Tibial artery (tissue), 4 donors: ENCODE measurements around the gene TMEM207.

Source experiments
- DNase-seq, 2 donors: peaks; one replicate each; pipeline ENCODE4 v3.0.0-alpha.2; 2019
- H3K27ac ChIP-seq, 2 donors: fragments of 200-600 bp; sonication (generic) in 1 of 2; 1 replicate in 1 of 2; 2 replicates in 1 of 2; pipeline ENCODE4 v1.5.1; 2018 to 2019; ENCODE audit warnings: mild to moderate bottlenecking in 1 of 2
- H3K27me3 ChIP-seq, 2 donors: fragments of 200-600 bp; sonication (generic) in 1 of 2; one replicate each; pipeline versions ENCODE4 v1.5.1 to v1.6.0; 2016 to 2019
- H3K36me3 ChIP-seq, 3 donors: fragments of 200-600 bp; sonication (generic) in 2 of 3; one replicate each; pipeline ENCODE4 v1.5.1; 2016 to 2019; ENCODE audit warnings: mild to moderate bottlenecking in 2 of 3
- H3K4me1 ChIP-seq, 4 donors: fragments of 200-600 bp; sonication (generic) in 2 of 4; 1 replicate in 3 of 4; 2 replicates in 1 of 4; pipeline ENCODE4 v1.5.1; 2016 to 2019
- H3K4me3 ChIP-seq, 2 donors: fragments of 200-600 bp; sonication (generic) in 1 of 2; 1 replicate in 1 of 2; 2 replicates in 1 of 2; pipeline ENCODE4 v1.5.1; 2018 to 2019; ENCODE audit warnings: mild to moderate bottlenecking in 2 of 2
- H3K9me3 ChIP-seq, 3 donors: fragments of 200-600 bp; sonication (generic) in 1 of 3; one replicate each; pipeline ENCODE4 v1.5.1; 2016 to 2019
- CTCF ChIP-seq, 2 experiments: fragments of 200-600 bp in 1 of 2; fragments of 450-650 bp in 1 of 2; IDR thresholded peaks; one replicate each; pipeline ENCODE4 v1.5.1; 2017 to 2019; ENCODE audit warnings: antibody characterized with exemption in 2 of 2, mild to moderate bottlenecking in 1 of 2, moderate library complexity in 1 of 2
- intact Hi-C: fragments of 100-400 bp; cut with DNase I; formaldehyde crosslinking; loops from one replicate; pipeline ENCODE4 v1.15.0; 2023; ENCODE audit warnings: low total_unique reads

TMEM207 gene

GRCh38 chr3:190444576-190445145 is 5.0 kb downstream of the TMEM207 start:
- no peak for TF ChIP-seq CTCF (IDR thresholded peaks at IDR 0.05)
- intact Hi-C loops, result no loop called here
- Histone ChIP-seq H3K27ac (no peak overlapping the region), H3K27me3 (no peaks in the 10 kb centered on the region), H3K36me3 (no peaks in the 10 kb centered on the region), H3K9me3 (no peaks in the 10 kb centered on the region), H3K4me1 (no peaks in the 10 kb centered on the region), H3K4me3 (no peak overlapping the region)
- DNase-seq, result no peak

- TF ChIP-seq CTCF (IDR thresholded peaks at IDR 0.05), result no peak
- no peak overlapping the region for H3K27ac ChIP-seq
- intact Hi-C loops, result no loop called here
- H3K4me1 ChIP-seq, result no peaks in the 10 kb centered on the region
- H3K36me3 ChIP-seq, result no peaks in the 10 kb centered on the region
- H3K9me3 ChIP-seq, result no peaks in the 10 kb centered on the region
- H3K27me3 ChIP-seq, result no peaks in the 10 kb centered on the region
- DNase-seq, result no peak
- H3K4me3 ChIP-seq, result no peak overlapping the region
These were observed 5.7 kb downstream of the TMEM207 start for GRCh38 chr3:190444006-190444405.

GRCh38 chr3:190443257-190443656 is 6.4 kb downstream of the TMEM207 start:
- intact Hi-C loops, result no loop called here
- TF ChIP-seq CTCF (IDR thresholded peaks at IDR 0.05), result no peak
- H3K9me3 ChIP-seq, result no peaks in the 10 kb centered on the region
- H3K4me1 ChIP-seq, result no peaks in the 10 kb centered on the region
- H3K36me3 ChIP-seq, result no peaks in the 10 kb centered on the region
- H3K4me3 ChIP-seq, result no peak overlapping the region
- no peak for DNase-seq
- no peaks in the 10 kb centered on the region for H3K27me3 ChIP-seq
- H3K27ac ChIP-seq, result no peak overlapping the region

GRCh38 chr3:190442240-190442639 is 7.5 kb downstream of the TMEM207 start:
- no peaks in the 10 kb centered on the region for H3K4me1 ChIP-seq
- no peak for DNase-seq
- no peak overlapping the region for H3K4me3 ChIP-seq
- no peaks in the 10 kb centered on the region for H3K27me3 ChIP-seq
- no peaks in the 10 kb centered on the region for H3K36me3 ChIP-seq
- H3K9me3 ChIP-seq, result no peaks in the 10 kb centered on the region
- intact Hi-C loops, result no loop called here
- no peak overlapping the region for H3K27ac ChIP-seq
- no peak for TF ChIP-seq CTCF (IDR thresholded peaks at IDR 0.05)

GRCh38 chr3:190436331-190436730 is 13.4 kb downstream of the TMEM207 start:
- no peak for TF ChIP-seq CTCF (IDR thresholded peaks at IDR 0.05)
- no peak overlapping the region for H3K4me3 ChIP-seq
- H3K9me3 ChIP-seq, result no peaks in the 10 kb centered on the region
- H3K27ac ChIP-seq, result no peak overlapping the region
- DNase-seq, result no peak
- no peaks in the 10 kb centered on the region for H3K36me3 ChIP-seq
- intact Hi-C loops, result no loop called here
- H3K27me3 ChIP-seq, result no peaks in the 10 kb centered on the region
- H3K4me1 ChIP-seq, result no peaks in the 10 kb centered on the region

GRCh38 chr3:190435618-190436017 is 14.1 kb downstream of the TMEM207 start:
- Histone ChIP-seq H3K36me3 (no peaks in the 10 kb centered on the region), H3K4me1 (no peaks in the 10 kb centered on the region), H3K9me3 (no peaks in the 10 kb centered on the region), H3K4me3 (no peak overlapping the region), H3K27me3 (no peaks in the 10 kb centered on the region), H3K27ac (no peak overlapping the region)
- intact Hi-C loops, result no loop called here
- no peak for DNase-seq
- no peak for TF ChIP-seq CTCF (IDR thresholded peaks at IDR 0.05)
